HEK293 (cell line): ENCODE data around the gene TNN.

Source experiments
- CTCF ChIA-PET: fragments of 350-600 bp; formaldehyde crosslinking; extraction: SDS; loops from one replicate; lab custom pipeline; 2021; ENCODE audit warnings: antibody characterized with exemption; lab: Yijun Ruan, JAX
- POLR2A ChIA-PET: fragments of 300-600 bp; formaldehyde crosslinking; extraction: SDS; loops from one replicate; lab custom pipeline; 2020; ENCODE audit warnings: antibody characterized with exemption, inconsistent platforms; lab: Yijun Ruan, JAX
- H3K27ac ChIP-seq: fragments of 200-500 bp; sonication (Bioruptor generic); 2 replicates; pipeline ENCODE4 v1.5.1; 2014; ENCODE audit warnings: low read depth, low read length, control low read depth, inconsistent platforms; ENCODE audit errors: extremely low read depth
- H3K36me3 ChIP-seq, 2 experiments: fragments of 200-500 bp in 1 of 2; sonication (Bioruptor generic) in 1 of 2; 1 replicate in 1 of 2; 2 replicates in 1 of 2; pipeline ENCODE4 v1.5.1; 2014 to 2017; ENCODE audit warnings: inconsistent platforms in 2 of 2, low read length in 2 of 2; ENCODE audit not compliant: control insufficient read depth in 2 of 2, insufficient read depth in 1 of 2
- H3K4me1 ChIP-seq: fragments of 200-500 bp; sonication (Bioruptor generic); 2 replicates; pipeline ENCODE4 v1.5.1; 2014; ENCODE audit warnings: mild to moderate bottlenecking, low read length, inconsistent platforms; ENCODE audit not compliant: control insufficient read depth, insufficient read depth
- H3K4me3 ChIP-seq: 2 replicates; pipeline ENCODE4 v1.5.1; 2011; ENCODE audit warnings: low read depth, mild to moderate bottlenecking, control low read depth, low read length, moderate library complexity
- H3K9me3 ChIP-seq: fragments of 200-500 bp; sonication (Bioruptor generic); 2 replicates; pipeline ENCODE4 v1.5.1; 2014; ENCODE audit warnings: low read depth, low read length, inconsistent platforms; ENCODE audit not compliant: control insufficient read depth, insufficient read depth
- ATF2 ChIP-seq: fragments of 450-650 bp; formaldehyde crosslinking; IDR thresholded peaks from 2 replicates; pipeline ENCODE4 v1.5.1; 2016; ENCODE audit warnings: missing biosample characterization, missing genetic modification characterization, low read depth
- FEZF1 ChIP-seq: fragments of 450-650 bp; formaldehyde crosslinking; IDR thresholded peaks from 2 replicates; pipeline ENCODE4 v1.5.1; 2016; ENCODE audit warnings: missing biosample characterization, missing genetic modification characterization
- PRDM6 ChIP-seq: fragments of 450-650 bp; formaldehyde crosslinking; IDR thresholded peaks from 2 replicates; pipeline ENCODE4 v1.5.1; 2017; ENCODE audit warnings: missing biosample characterization, missing genetic modification characterization
- SCRT1 ChIP-seq: fragments of 450-650 bp; formaldehyde crosslinking; IDR thresholded peaks from 2 replicates; pipeline ENCODE4 v1.5.1; 2016; ENCODE audit warnings: missing biosample characterization, missing genetic modification characterization, borderline replicate concordance
- SP7 ChIP-seq: fragments of 450-650 bp; formaldehyde crosslinking; IDR thresholded peaks from 2 replicates; pipeline ENCODE4 v1.5.1; 2016; ENCODE audit warnings: missing biosample characterization, missing genetic modification characterization
- ZFP3 ChIP-seq: fragments of 450-650 bp; formaldehyde crosslinking; IDR thresholded peaks from 2 replicates; pipeline ENCODE4 v1.5.1; 2016; ENCODE audit warnings: low read depth, missing biosample characterization, missing genetic modification characterization
- ZNF112 ChIP-seq: fragments of 450-650 bp; formaldehyde crosslinking; IDR thresholded peaks from 2 replicates; pipeline ENCODE4 v1.5.0; 2017; ENCODE audit warnings: missing biosample characterization, missing genetic modification characterization
- ZNF133 ChIP-seq: fragments of 450-650 bp; formaldehyde crosslinking; IDR thresholded peaks from 2 replicates; pipeline ENCODE4 v1.5.1; 2016; ENCODE audit warnings: missing biosample characterization, missing genetic modification characterization
- ZNF155 ChIP-seq: fragments of 450-650 bp; formaldehyde crosslinking; IDR thresholded peaks from 2 replicates; pipeline ENCODE4 v1.5.1; 2016; ENCODE audit warnings: missing biosample characterization, missing genetic modification characterization
- ZNF24 ChIP-seq: fragments of 450-650 bp; formaldehyde crosslinking; IDR thresholded peaks from 2 replicates; pipeline ENCODE4 v1.5.1; 2016; ENCODE audit warnings: missing biosample characterization, missing genetic modification characterization
- ZNF248 ChIP-seq: fragments of 450-650 bp; formaldehyde crosslinking; IDR thresholded peaks from 2 replicates; pipeline ENCODE4 v1.5.1; 2017; ENCODE audit warnings: missing biosample characterization, missing genetic modification characterization
- ZNF324 ChIP-seq: fragments of 450-650 bp; formaldehyde crosslinking; IDR thresholded peaks from 2 replicates; pipeline ENCODE4 v1.5.1; 2016; ENCODE audit warnings: missing biosample characterization, missing genetic modification characterization
- ZNF513 ChIP-seq: fragments of 450-650 bp; IDR thresholded peaks from 2 replicates; pipeline ENCODE4 v1.5.1; 2018; ENCODE audit warnings: missing biosample characterization, missing genetic modification characterization
- ZNF529 ChIP-seq: fragments of 450-650 bp; formaldehyde crosslinking; IDR thresholded peaks from 2 replicates; pipeline ENCODE4 v1.5.1; 2017; ENCODE audit warnings: missing genetic modification characterization, missing biosample characterization; ENCODE audit not compliant: insufficient replicate concordance
- ZNF549 ChIP-seq: fragments of 450-650 bp; IDR thresholded peaks from 2 replicates; pipeline ENCODE4 v1.5.1; 2018; ENCODE audit warnings: missing biosample characterization, missing genetic modification characterization, mild to moderate bottlenecking, inconsistent platforms, moderate library complexity
- ZNF629 ChIP-seq: fragments of 450-650 bp; formaldehyde crosslinking; IDR thresholded peaks from 2 replicates; pipeline ENCODE4 v1.5.1; 2017; ENCODE audit warnings: missing biosample characterization, missing genetic modification characterization
- ZNF654 ChIP-seq: fragments of 450-650 bp; formaldehyde crosslinking; IDR thresholded peaks from 2 replicates; pipeline ENCODE4 v1.5.1; 2016; ENCODE audit warnings: low read depth, missing biosample characterization, missing genetic modification characterization
- ZNF670 ChIP-seq: fragments of 450-650 bp; formaldehyde crosslinking; IDR thresholded peaks from 2 replicates; pipeline ENCODE4 v1.5.1; 2016; ENCODE audit warnings: missing biosample characterization, missing genetic modification characterization, low read depth
- ZNF837 ChIP-seq: fragments of 450-650 bp; formaldehyde crosslinking; IDR thresholded peaks from 2 replicates; pipeline ENCODE4 v1.5.1; 2016; ENCODE audit warnings: missing biosample characterization, missing genetic modification characterization
- ZNF843 ChIP-seq: fragments of 450-650 bp; formaldehyde crosslinking; IDR thresholded peaks from 2 replicates; pipeline ENCODE4 v1.5.1; 2016; ENCODE audit warnings: missing biosample characterization, missing genetic modification characterization
- ZSCAN16 ChIP-seq: fragments of 450-650 bp; formaldehyde crosslinking; IDR thresholded peaks from 2 replicates; pipeline ENCODE4 v1.5.1; 2016; ENCODE audit warnings: missing biosample characterization, missing genetic modification characterization
- ZSCAN30 ChIP-seq: fragments of 450-650 bp; IDR thresholded peaks from 2 replicates; pipeline ENCODE4 v1.5.1; 2018; ENCODE audit warnings: missing biosample characterization, mild to moderate bottlenecking, missing genetic modification characterization, moderate library complexity
- TF ChIP-seq, protein P1 (sequence below): fragments of 450-650 bp; formaldehyde crosslinking; conservative IDR thresholded peaks from 2 replicates; pipeline ENCODE4 v1.5.1; 2016; ENCODE audit warnings: low read depth, missing biosample characterization, missing genetic modification characterization

Gene TNN

DNA sequence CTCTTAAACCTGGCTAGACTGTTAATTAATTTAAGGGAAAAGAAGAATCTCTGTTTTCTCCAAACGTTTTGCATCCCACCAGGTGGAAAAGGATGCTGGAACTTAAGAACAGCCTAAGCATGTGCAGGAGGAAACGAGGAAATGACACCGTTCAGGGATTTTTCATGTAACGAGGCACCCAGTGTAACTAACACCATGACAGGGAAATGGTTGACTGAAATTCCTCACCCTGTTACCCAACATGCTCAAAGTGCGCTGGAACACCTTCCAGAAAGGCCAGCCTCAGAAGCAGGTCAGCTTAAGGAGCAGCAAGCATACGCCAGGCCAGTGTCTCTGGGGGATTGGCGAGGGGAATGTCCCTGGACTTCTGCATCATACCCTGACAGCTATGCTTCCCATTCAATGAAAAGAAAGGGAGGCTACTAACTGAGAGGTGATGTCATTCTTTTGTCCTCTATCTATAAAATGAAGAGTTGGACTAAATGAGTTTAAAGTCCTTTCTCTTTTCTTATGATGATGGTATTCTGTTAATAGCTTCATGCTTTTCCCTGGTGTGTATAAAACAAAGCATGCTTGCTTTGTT, 21.6 kb downstream of the TNN start:
- ChIA-PET CTCF (interaction anchor here (0.6 to 1.3 kb wide), 3 partner anchors 22 to 60 kb away, joined by 3 read pairs; no protein-coding TSS in a partner anchor), POLR2A (no interaction called here)
- Histone ChIP-seq H3K27ac (no peak overlapping the region), H3K4me1 (no peaks in the 10 kb centered on the region), H3K36me3 (no peaks in the 10 kb centered on the region), H3K4me3 (no peak overlapping the region), H3K9me3 (no peaks in the 10 kb centered on the region)
- TF ChIP-seq PRDM6 (tag by site-specific recombination) = peak; percentile 27; the same call in 1 of the 2 replicates
- TF ChIP-seq ZNF549 (tag by site-specific recombination) = peak; percentile 67
- no peak for TF ChIP-seq ZNF654 (tag by site-specific recombination)
- peak; percentile 73 for TF ChIP-seq ATF2 (tag by site-specific recombination)

DNA sequence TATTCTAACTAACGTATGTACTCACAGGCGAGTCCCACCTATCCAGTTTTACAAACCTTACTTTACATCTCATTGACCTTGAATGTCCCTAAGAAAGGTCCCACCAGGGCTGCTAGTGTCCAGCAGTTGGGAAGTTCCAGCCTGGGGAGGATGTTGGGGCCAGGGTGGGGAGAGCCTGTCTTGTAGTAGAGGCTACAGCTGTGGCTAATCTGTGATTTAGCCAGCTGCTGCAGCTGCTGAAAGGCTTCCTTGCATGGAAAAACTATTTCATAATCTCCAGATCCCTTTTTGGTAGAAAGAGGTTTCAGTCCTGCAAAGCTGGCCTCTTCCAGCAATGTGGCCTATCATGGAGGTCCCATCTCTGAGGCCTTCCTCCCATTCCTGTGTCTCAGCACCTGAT, 23.1 kb downstream of the TNN start:
- TF ChIP-seq SP7 = no peak
- no peak for TF ChIP-seq ZSCAN16 (tag by site-specific recombination)
- TF ChIP-seq ZNF248 (tag by site-specific recombination) = no peak
- TF ChIP-seq ZSCAN30 (tag by site-specific recombination) = no peak
- TF ChIP-seq ZNF133 (tag by site-specific recombination) = no peak
- no peak for TF ChIP-seq ZNF629
- TF ChIP-seq ZNF24 (tag by site-specific recombination) = no peak
- TF ChIP-seq ZNF112 (tag by site-specific recombination) = no peak
- no peak for TF ChIP-seq FEZF1
- TF ChIP-seq ZNF513 (tag by site-specific recombination) = no peak
- no peak for TF ChIP-seq ZNF155 (tag by site-specific recombination)
- TF ChIP-seq ZNF837 = no peak
- no peak for TF ChIP-seq ZNF670
- TF ChIP-seq ZFP3 (tag by site-specific recombination) = no peak
- TF ChIP-seq SCRT1 (tag by site-specific recombination) = no peak
- no peak for TF ChIP-seq ZNF843 (tag by site-specific recombination)
- TF ChIP-seq, protein P1, sequence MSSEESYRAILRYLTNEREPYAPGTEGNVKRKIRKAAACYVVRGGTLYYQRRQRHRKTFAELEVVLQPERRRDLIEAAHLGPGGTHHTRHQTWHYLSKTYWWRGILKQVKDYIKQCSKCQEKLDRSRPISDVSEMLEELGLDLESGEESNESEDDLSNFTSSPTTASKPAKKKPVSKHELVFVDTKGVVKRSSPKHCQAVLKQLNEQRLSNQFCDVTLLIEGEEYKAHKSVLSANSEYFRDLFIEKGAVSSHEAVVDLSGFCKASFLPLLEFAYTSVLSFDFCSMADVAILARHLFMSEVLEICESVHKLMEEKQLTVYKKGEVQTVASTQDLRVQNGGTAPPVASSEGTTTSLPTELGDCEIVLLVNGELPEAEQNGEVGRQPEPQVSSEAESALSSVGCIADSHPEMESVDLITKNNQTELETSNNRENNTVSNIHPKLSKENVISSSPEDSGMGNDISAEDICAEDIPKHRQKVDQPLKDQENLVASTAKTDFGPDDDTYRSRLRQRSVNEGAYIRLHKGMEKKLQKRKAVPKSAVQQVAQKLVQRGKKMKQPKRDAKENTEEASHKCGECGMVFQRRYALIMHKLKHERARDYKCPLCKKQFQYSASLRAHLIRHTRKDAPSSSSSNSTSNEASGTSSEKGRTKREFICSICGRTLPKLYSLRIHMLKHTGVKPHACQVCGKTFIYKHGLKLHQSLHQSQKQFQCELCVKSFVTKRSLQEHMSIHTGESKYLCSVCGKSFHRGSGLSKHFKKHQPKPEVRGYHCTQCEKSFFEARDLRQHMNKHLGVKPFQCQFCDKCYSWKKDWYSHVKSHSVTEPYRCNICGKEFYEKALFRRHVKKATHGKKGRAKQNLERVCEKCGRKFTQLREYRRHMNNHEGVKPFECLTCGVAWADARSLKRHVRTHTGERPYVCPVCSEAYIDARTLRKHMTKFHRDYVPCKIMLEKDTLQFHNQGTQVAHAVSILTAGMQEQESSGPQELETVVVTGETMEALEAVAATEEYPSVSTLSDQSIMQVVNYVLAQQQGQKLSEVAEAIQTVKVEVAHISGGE = no peak
- TF ChIP-seq ZNF529 (tag by site-specific recombination) = no peak
- TF ChIP-seq ZNF324 = no peak
- H3K27ac ChIP-seq = no peak overlapping the region
- no peaks in the 10 kb centered on the region for H3K4me1 ChIP-seq
- POLR2A ChIA-PET = no interaction called here
- H3K9me3 ChIP-seq = no peaks in the 10 kb centered on the region
- H3K36me3 ChIP-seq = no peaks in the 10 kb centered on the region
- H3K4me3 ChIP-seq = no peak overlapping the region
- CTCF ChIA-PET = no interaction called here
